ENCODE measurements around the gene PTPRN2. TPM values are rescaled to one million over a fixed set of nuclear protein-coding genes. Genes with fewer than 3 reads are reported as not detected.

The PTPRN2 gene
- total and polyA plus RNA-seq, 2 donors (not counting 1 experiment from before 2014, with no cell fraction given) = 0.54 to 1.2 TPM

DNA sequence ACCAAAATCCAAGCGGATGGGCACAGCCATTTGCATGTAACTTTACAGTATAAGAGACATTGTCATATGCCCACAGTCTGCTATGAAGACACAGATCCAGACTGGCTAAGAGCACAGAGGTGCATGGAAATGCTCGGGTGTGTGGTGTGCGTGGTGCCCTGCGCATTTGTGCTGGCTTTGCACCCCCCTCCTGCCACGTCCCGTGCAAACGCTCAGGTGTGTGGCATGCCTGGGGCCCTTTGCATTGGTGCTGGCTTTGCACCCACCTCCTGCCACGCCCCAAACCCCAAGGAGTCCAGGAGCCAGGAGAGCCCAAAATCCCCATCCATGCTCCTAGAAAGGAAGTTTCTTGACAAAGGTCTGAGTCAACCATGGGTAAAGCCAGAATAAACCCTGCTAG, 306.2 kb downstream of the PTPRN2 start:
- Histone ChIP-seq H2AFZ (ENCODE audit: low read length) (no peak overlapping the region), H3K27ac (ENCODE audit: insufficient read depth, low read length) (no peak overlapping the region), H3K4me1 (ENCODE audit: control insufficient read depth, extremely low read depth, insufficient read depth, low read length) (no peaks in the 10 kb centered on the region), H3K9ac (ENCODE audit: insufficient read depth, low read length) (no peak overlapping the region), H3K79me2 (ENCODE audit: control insufficient read depth, insufficient read depth, low read length) (no peaks in the 10 kb centered on the region), H4K20me1 (ENCODE audit: control insufficient read depth, extremely low read depth, insufficient read depth, low read length) (no peaks in the 10 kb centered on the region), H3K4me3 (replicated peaks in 1 of 4; ENCODE audit: control extremely low read depth in 1 of 4, insufficient read depth in 1 of 4, low read depth in 3 of 4, low read length in 4 of 4) (no peak overlapping the region), H3K9me3 (ENCODE audit: control insufficient read depth, insufficient read depth, low read depth, low read length) (no peaks in the 10 kb centered on the region), H3K36me3 (ENCODE audit: control insufficient read depth, insufficient read depth, low read length) (no peaks in the 10 kb centered on the region), H3K27me3 (ENCODE audit: control insufficient read depth, insufficient read depth, low read length) (no peaks in the 10 kb centered on the region), H3K4me2 (ENCODE audit: extremely low read depth, insufficient read depth, low read length) (no peak overlapping the region)
- TF ChIP-seq, protein P1, sequence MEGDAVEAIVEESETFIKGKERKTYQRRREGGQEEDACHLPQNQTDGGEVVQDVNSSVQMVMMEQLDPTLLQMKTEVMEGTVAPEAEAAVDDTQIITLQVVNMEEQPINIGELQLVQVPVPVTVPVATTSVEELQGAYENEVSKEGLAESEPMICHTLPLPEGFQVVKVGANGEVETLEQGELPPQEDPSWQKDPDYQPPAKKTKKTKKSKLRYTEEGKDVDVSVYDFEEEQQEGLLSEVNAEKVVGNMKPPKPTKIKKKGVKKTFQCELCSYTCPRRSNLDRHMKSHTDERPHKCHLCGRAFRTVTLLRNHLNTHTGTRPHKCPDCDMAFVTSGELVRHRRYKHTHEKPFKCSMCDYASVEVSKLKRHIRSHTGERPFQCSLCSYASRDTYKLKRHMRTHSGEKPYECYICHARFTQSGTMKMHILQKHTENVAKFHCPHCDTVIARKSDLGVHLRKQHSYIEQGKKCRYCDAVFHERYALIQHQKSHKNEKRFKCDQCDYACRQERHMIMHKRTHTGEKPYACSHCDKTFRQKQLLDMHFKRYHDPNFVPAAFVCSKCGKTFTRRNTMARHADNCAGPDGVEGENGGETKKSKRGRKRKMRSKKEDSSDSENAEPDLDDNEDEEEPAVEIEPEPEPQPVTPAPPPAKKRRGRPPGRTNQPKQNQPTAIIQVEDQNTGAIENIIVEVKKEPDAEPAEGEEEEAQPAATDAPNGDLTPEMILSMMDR (conservative IDR thresholded peaks at IDR 0.05 in 1 of 2, IDR thresholded peaks at IDR 0.05 in 1 of 2; ENCODE audit: low read depth in 1 of 2, low read length in 2 of 2) = no peak
- no peak for TF ChIP-seq EZH2 (IDR thresholded peaks at IDR 0.05; ENCODE audit: low read length, missing control alignments)
- no peak for DNase-seq (ENCODE audit: low read depth in 2 of 2)

DNA sequence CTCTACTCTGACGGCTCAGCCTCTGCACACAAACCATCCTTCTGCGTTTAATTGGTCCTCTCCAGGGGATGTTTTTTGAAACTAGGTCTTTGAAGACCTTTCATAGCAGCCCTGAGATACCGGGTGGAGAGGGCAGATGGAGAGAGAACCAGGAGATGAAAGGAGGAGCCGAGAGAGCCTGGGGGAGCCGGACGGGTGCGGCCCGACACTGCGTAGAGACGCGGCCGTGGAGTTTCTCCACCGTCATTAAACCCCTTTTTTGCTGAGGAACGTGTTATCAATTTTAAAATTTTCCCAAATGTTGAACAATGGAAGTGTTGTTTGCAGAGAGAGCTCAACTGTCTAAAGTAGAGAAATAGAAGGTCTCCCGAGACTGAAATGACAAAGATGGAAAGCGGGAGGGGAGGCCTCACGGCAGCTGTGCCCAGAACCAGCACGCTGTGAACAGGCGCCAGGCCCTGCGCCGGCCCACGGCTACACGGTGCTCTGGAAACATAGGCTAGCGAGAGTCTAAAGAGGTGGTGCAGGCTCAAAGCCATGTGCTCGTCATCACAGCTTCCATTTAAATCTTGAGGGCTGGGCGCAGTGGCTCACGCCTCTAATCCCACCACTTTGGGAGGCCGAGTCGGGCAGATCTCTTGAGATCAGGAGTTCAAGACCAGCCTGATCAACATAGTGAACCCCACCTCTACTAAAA, 307.0 kb downstream of the PTPRN2 start:
- H3K4me1 ChIP-seq (ENCODE audit: control insufficient read depth, extremely low read depth, insufficient read depth, low read length) = no peaks in the 10 kb centered on the region
- no peak overlapping the region for H3K4me2 ChIP-seq (ENCODE audit: extremely low read depth, insufficient read depth, low read length)
- H3K79me2 ChIP-seq (ENCODE audit: control insufficient read depth, insufficient read depth, low read length) = no peaks in the 10 kb centered on the region
- no peak overlapping the region for H2AFZ ChIP-seq (ENCODE audit: low read length)
- H3K9ac ChIP-seq (ENCODE audit: insufficient read depth, low read length) = no peak overlapping the region
- no peaks in the 10 kb centered on the region for H3K36me3 ChIP-seq (ENCODE audit: control insufficient read depth, insufficient read depth, low read length)
- H4K20me1 ChIP-seq (ENCODE audit: control insufficient read depth, extremely low read depth, insufficient read depth, low read length) = no peaks in the 10 kb centered on the region
- DNase-seq (ENCODE audit: low read depth in 2 of 2) = no peak
- H3K27ac ChIP-seq (ENCODE audit: insufficient read depth, low read length) = no peak overlapping the region
- H3K4me3 ChIP-seq (replicated peaks in 1 of 4; ENCODE audit: control extremely low read depth in 1 of 4, insufficient read depth in 1 of 4, low read depth in 3 of 4, low read length in 4 of 4) = no peak overlapping the region
- no peaks in the 10 kb centered on the region for H3K9me3 ChIP-seq (ENCODE audit: control insufficient read depth, insufficient read depth, low read depth, low read length)
- no peaks in the 10 kb centered on the region for H3K27me3 ChIP-seq (ENCODE audit: control insufficient read depth, insufficient read depth, low read length)
- TF ChIP-seq, protein P1 (conservative IDR thresholded peaks at IDR 0.05 in 1 of 2, IDR thresholded peaks at IDR 0.05 in 1 of 2; ENCODE audit: low read depth in 1 of 2, low read length in 2 of 2) = no peak
- no peak for TF ChIP-seq EZH2 (IDR thresholded peaks at IDR 0.05; ENCODE audit: low read length, missing control alignments)

DNA sequence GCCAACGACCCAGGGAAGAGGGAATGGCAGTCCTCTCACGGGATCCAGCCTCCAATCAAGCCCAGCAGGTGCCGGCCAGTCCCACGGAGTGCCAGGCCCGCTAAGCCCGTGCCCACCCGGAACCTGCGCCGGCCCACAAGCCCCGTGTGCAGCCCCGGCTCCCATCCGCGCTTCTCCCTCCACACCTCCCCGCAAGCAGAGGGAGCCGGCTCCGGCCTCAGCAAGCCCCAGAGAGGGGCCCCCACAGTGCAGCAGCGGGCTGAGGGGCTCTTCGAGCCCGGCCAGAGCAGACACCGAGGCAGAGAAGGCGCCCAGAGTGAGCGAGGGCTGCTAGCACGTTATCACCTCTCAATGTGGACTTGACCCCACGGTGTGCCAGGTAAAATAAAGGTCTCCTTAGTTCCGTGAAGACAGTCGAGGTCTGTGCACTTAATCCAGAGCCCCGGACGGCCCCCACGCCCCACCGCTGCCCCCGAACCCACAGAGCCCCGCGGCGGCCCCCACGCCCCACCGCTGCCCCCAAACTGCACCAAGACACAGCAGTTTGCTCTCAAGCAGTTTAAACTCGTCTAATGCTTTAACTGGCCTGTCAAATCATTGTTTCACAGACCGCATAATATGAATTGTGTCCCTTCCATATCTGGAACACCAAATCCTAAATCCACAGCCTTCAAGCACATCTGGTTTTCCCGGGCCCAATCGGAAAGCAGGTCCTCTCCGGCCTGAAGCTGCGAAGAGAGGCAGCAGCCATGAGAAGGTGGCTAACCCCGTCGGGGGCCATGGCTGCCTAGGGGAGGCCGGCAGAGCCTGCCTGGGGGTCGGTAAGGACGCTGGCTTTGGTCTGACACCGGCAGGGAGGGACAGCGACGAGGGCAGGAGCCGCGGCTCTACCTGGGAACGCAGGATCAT, 307.8 kb downstream of the PTPRN2 start:
- no peak for DNase-seq (ENCODE audit: low read depth in 2 of 2)

More for the DNA sequence above, 307.8 kb downstream of the PTPRN2 start:
- Histone ChIP-seq H3K4me2 (ENCODE audit: extremely low read depth, insufficient read depth, low read length) (no peak overlapping the region), H3K27me3 (ENCODE audit: control insufficient read depth, insufficient read depth, low read length) (no peaks in the 10 kb centered on the region), H3K9ac (ENCODE audit: insufficient read depth, low read length) (no peak overlapping the region), H3K27ac (ENCODE audit: insufficient read depth, low read length) (no peak overlapping the region), H4K20me1 (ENCODE audit: control insufficient read depth, extremely low read depth, insufficient read depth, low read length) (no peaks in the 10 kb centered on the region), H3K36me3 (ENCODE audit: control insufficient read depth, insufficient read depth, low read length) (no peaks in the 10 kb centered on the region), H3K9me3 (ENCODE audit: control insufficient read depth, insufficient read depth, low read depth, low read length) (no peaks in the 10 kb centered on the region), H3K4me3 (replicated peaks in 1 of 4; ENCODE audit: control extremely low read depth in 1 of 4, insufficient read depth in 1 of 4, low read depth in 3 of 4, low read length in 4 of 4) (no peak overlapping the region), H3K4me1 (ENCODE audit: control insufficient read depth, extremely low read depth, insufficient read depth, low read length) (no peaks in the 10 kb centered on the region), H3K79me2 (ENCODE audit: control insufficient read depth, insufficient read depth, low read length) (no peaks in the 10 kb centered on the region), H2AFZ (ENCODE audit: low read length) (no peak overlapping the region)
- TF ChIP-seq EZH2 (IDR thresholded peaks at IDR 0.05; ENCODE audit: low read length, missing control alignments) = no peak
- TF ChIP-seq, protein P1 (conservative IDR thresholded peaks at IDR 0.05 in 1 of 2, IDR thresholded peaks at IDR 0.05 in 1 of 2; ENCODE audit: low read depth in 1 of 2, low read length in 2 of 2) = no peak

Data from fibroblast of lung (primary cell).